Measurements from ENCODE around the gene LINC00632.
"Not testable (repeated sequence)": the region's sequence is repeated elsewhere in the genome, so short reads cannot be mapped to it uniquely, and the experiment has no call there.

LINC00632 gene

GRCh38 chrX:140709421-140709846 lies at the start of gene LINC00632:
Gene LINC00632 (plus strand): TSS chrX:140709759.
- DNase-seq (ENCODE audit: low read depth) = no peak

GRCh38 chrX:140661643-140662042 lies 47.9 kb upstream of the LINC00632 start:
- peak; percentile 3 for DNase-seq (ENCODE audit: low read depth)

GRCh38 chrX:140664939-140665338 lies 44.6 kb upstream of the LINC00632 start:
- no peak for DNase-seq (ENCODE audit: low read depth)

- DNase-seq (ENCODE audit: low read depth) = no peak
Observed at GRCh38 chrX:140672840-140673731, 36.5 kb upstream of the LINC00632 start.

GRCh38 chrX:140687706-140688105 lies 21.9 kb upstream of the LINC00632 start:
- DNase-seq (ENCODE audit: low read depth) = no peak

GRCh38 chrX:140691596-140691995 lies 18.0 kb upstream of the LINC00632 start:
- not testable (repeated sequence) for DNase-seq (ENCODE audit: low read depth)

- DNase-seq (ENCODE audit: low read depth) = no peak
Observed at GRCh38 chrX:140697618-140698017, 11.9 kb upstream of the LINC00632 start.

- no peak for DNase-seq (ENCODE audit: low read depth)
Observed at GRCh38 chrX:140701480-140701879, 8.1 kb upstream of the LINC00632 start.

GRCh38 chrX:140710710-140711109 lies 1.2 kb downstream of the LINC00632 start:
- DNase-seq (ENCODE audit: low read depth) = no peak

- DNase-seq (ENCODE audit: low read depth) = no peak
Observed at GRCh38 chrX:140711894-140712293, 2.3 kb downstream of the LINC00632 start.

GRCh38 chrX:140712413-140713173 lies 3.0 kb downstream of the LINC00632 start:
- no peak for DNase-seq (ENCODE audit: low read depth)

- no peak for DNase-seq (ENCODE audit: low read depth)
Observed at GRCh38 chrX:140713174-140713539, 3.6 kb downstream of the LINC00632 start.

GRCh38 chrX:140715787-140716186 lies 6.2 kb downstream of the LINC00632 start:
- no peak for DNase-seq (ENCODE audit: low read depth)

- no peak for DNase-seq (ENCODE audit: low read depth)
Observed at GRCh38 chrX:140723121-140723715, 13.7 kb downstream of the LINC00632 start.

GRCh38 chrX:140724309-140724708 lies 14.8 kb downstream of the LINC00632 start:
- no peak for DNase-seq (ENCODE audit: low read depth)

GRCh38 chrX:140724736-140725135 lies 15.2 kb downstream of the LINC00632 start:
- no peak for DNase-seq (ENCODE audit: low read depth)

- no peak for DNase-seq (ENCODE audit: low read depth)
Observed at GRCh38 chrX:140725500-140725899, 15.9 kb downstream of the LINC00632 start.

- DNase-seq (ENCODE audit: low read depth) = no peak
Observed at GRCh38 chrX:140733766-140734342, 24.3 kb downstream of the LINC00632 start.

- no peak for DNase-seq (ENCODE audit: low read depth)
Observed at GRCh38 chrX:140744085-140744484, 34.5 kb downstream of the LINC00632 start.

- no peak for DNase-seq (ENCODE audit: low read depth)
Observed at GRCh38 chrX:140756941-140757340, 47.4 kb downstream of the LINC00632 start.

GRCh38 chrX:140762061-140762460 lies 52.5 kb downstream of the LINC00632 start:
- DNase-seq (ENCODE audit: low read depth) = no peak

GRCh38 chrX:140764401-140764919 lies 54.9 kb downstream of the LINC00632 start:
- DNase-seq (ENCODE audit: low read depth) = no peak
